Trophoblast cell (in vitro differentiated cells and primary cell): Measurements from ENCODE around the gene ZMYM4.

Experiments
- DNase-seq, 2 donors: peaks; one replicate each; pipeline ENCODE4 v3.0.0-alpha.2; 2016
- H2AFZ ChIP-seq: 2 replicates; pipeline ENCODE4 v1.6.1; 2013; ENCODE audit warnings: low read length, moderate library complexity, mild to moderate bottlenecking; ENCODE audit not compliant: insufficient read depth, poor library complexity
- H2AK5ac ChIP-seq: 2 replicates; pipeline ENCODE4 v1.6.1; 2013; ENCODE audit warnings: mild to moderate bottlenecking, low read length
- H2BK120ac ChIP-seq: 2 replicates; pipeline ENCODE4 v1.6.1; 2013; ENCODE audit warnings: low read length, mild to moderate bottlenecking, moderate library complexity; ENCODE audit not compliant: insufficient read depth, poor library complexity
- H2BK12ac ChIP-seq: 2 replicates; pipeline ENCODE4 v1.6.1; 2013; ENCODE audit warnings: mild to moderate bottlenecking, low read length, moderate library complexity
- H2BK5ac ChIP-seq: 2 replicates; pipeline ENCODE4 v1.6.1; 2013; ENCODE audit warnings: low read length, low read depth, moderate library complexity, mild to moderate bottlenecking; ENCODE audit not compliant: poor library complexity
- H3K14ac ChIP-seq: 2 replicates; pipeline ENCODE4 v1.6.1; 2013; ENCODE audit warnings: mild to moderate bottlenecking, low read length
- H3K18ac ChIP-seq: 2 replicates; pipeline ENCODE4 v1.6.1; 2013; ENCODE audit warnings: mild to moderate bottlenecking, low read length
- H3K23ac ChIP-seq: 2 replicates; pipeline ENCODE4 v1.6.1; 2013; ENCODE audit warnings: low read length
- H3K27ac ChIP-seq: 2 replicates; pipeline ENCODE4 v1.5.1; 2013; ENCODE audit warnings: low read depth, mild to moderate bottlenecking, inconsistent platforms, low read length, moderate library complexity
- H3K27me3 ChIP-seq: 2 replicates; pipeline ENCODE4 v1.6.1; 2013; ENCODE audit warnings: inconsistent platforms, mild to moderate bottlenecking, low read length, moderate library complexity; ENCODE audit not compliant: insufficient read depth
- H3K36me3 ChIP-seq, 2 experiments: 1 replicate in 1 of 2; 2 replicates in 1 of 2; pipeline ENCODE4 v1.6.1; 2013; ENCODE audit warnings: low read length in 2 of 2, mild to moderate bottlenecking in 2 of 2, moderate library complexity in 1 of 2; ENCODE audit not compliant: insufficient read depth in 2 of 2, control insufficient read depth in 1 of 2
- H3K4ac ChIP-seq: 2 replicates; pipeline ENCODE4 v1.6.1; 2013; ENCODE audit warnings: low read depth, mild to moderate bottlenecking, low read length, moderate library complexity
- H3K4me1 ChIP-seq, 2 experiments: 1 replicate in 1 of 2; 2 replicates in 1 of 2; pipeline ENCODE4 v1.6.1; 2013; ENCODE audit warnings: low read length in 2 of 2, mild to moderate bottlenecking in 2 of 2, moderate library complexity in 1 of 2; ENCODE audit not compliant: insufficient read depth in 2 of 2, control insufficient read depth in 1 of 2
- H3K4me2 ChIP-seq: 2 replicates; pipeline ENCODE4 v1.6.1; 2013; ENCODE audit warnings: inconsistent platforms, mild to moderate bottlenecking, low read length, moderate library complexity
- H3K4me3 ChIP-seq: 2 replicates; pipeline ENCODE4 v1.5.1; 2013; ENCODE audit warnings: mild to moderate bottlenecking, low read depth, low read length, inconsistent platforms
- H3K79me1 ChIP-seq: one replicate; pipeline ENCODE4 v1.6.1; 2013; ENCODE audit warnings: low read length
- H3K79me2 ChIP-seq: 2 replicates; pipeline ENCODE4 v1.6.1; 2013; ENCODE audit warnings: low read length, mild to moderate bottlenecking; ENCODE audit not compliant: control insufficient read depth, insufficient read depth, poor library complexity
- H3K9ac ChIP-seq: 2 replicates; pipeline ENCODE4 v1.6.1; 2013; ENCODE audit warnings: mild to moderate bottlenecking, low read length
- H3K9me3 ChIP-seq: 2 replicates; pipeline ENCODE4 v1.6.1; 2013; ENCODE audit warnings: low read depth, mild to moderate bottlenecking, control low read depth, inconsistent platforms, low read length; ENCODE audit not compliant: insufficient read depth
- H4K12ac ChIP-seq: 2 replicates; pipeline ENCODE4 v1.6.1; 2013; ENCODE audit warnings: low read depth, mild to moderate bottlenecking, low read length, moderate library complexity
- H4K8ac ChIP-seq: 2 replicates; pipeline ENCODE4 v1.6.1; 2013; ENCODE audit warnings: low read depth, mild to moderate bottlenecking, low read length, moderate library complexity
- H4K91ac ChIP-seq: one replicate; pipeline ENCODE4 v1.6.1; 2013; ENCODE audit warnings: low read depth, mild to moderate bottlenecking, low read length, moderate library complexity
- WGBS: extraction: QIAGEN DNeasy Blood & Tissue Kit; methylation state at CpG from one replicate; pipeline ENCODE4 v1.1.7; 2013; ENCODE audit warnings: missing lambda C conversion rate; ENCODE audit not compliant: insufficient read length, insufficient coverage; ENCODE audit errors: extremely low coverage; 5-methylcytosine and 5-hydroxymethylcytosine counted together

Gene ZMYM4

DNA sequence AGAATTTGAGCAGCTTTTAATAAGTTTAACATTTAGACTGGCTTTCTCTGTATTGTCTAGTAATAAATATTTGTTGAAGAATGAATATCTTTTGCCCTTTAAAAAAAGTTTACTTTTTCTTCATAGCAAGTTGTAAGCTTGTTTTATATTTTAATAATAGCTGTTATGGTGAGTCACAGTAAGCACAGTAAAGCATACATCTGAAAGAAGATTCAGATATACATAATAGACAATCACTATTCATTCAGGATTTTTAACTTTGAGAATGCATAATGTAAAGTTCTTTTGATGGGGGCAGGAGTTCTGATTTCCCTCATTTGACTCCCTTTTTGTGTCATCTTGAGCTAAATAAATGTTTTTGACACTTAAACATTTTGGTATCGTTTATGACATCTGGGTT is 66.0 kb downstream of the ZMYM4 start:
- Histone ChIP-seq H4K91ac (no peak overlapping the region), H3K36me3 (peaks cover 0 to 5% of the 10 kb centered on the region in 2 experiments), H3K4ac (no peak overlapping the region), H2BK120ac (no peak overlapping the region), H3K79me2 (no peaks in the 10 kb centered on the region), H3K27ac (no peak overlapping the region), H2AK5ac (no peak overlapping the region), H3K9ac (no peak overlapping the region), H4K8ac (no peak overlapping the region), H2BK12ac (no peak overlapping the region), H4K12ac (no peak overlapping the region), H3K27me3 (no peaks in the 10 kb centered on the region), H3K9me3 (no peaks in the 10 kb centered on the region), H3K4me1 (no peaks in the 10 kb centered on the region), H3K79me1 (no peaks in the 10 kb centered on the region), H3K4me3 (no peak overlapping the region), H2AFZ (no peak overlapping the region), H2BK5ac (no peak overlapping the region), H3K14ac (no peak overlapping the region), H3K4me2 (no peak overlapping the region), H3K23ac (no peak overlapping the region), H3K18ac (no peak overlapping the region)
- DNase-seq: no peak
- WGBS: no CpG with 5 or more reads among the region's 1 CpG

DNA sequence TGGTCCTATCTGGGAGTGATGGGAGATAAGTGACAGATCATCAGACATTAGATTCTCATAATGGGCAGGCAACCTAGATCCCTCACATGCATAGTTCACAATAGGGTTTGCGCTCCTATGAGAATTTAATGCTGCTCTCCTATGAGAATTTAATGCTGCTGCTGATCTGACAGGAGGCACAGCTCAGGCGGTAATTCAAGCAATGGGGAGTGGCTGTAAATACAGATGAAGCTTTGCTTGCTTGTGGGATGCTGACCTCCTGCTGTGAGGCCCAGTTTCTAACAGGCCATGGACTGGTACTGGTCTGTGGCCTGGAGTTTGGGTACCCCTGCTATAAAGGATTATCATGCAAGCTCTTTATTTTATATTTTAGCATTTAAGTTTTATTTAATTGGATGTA is 72.0 kb downstream of the ZMYM4 start:
- peaks cover 0 to 4% of the 10 kb centered on the region in 2 experiments for H3K36me3 ChIP-seq
- H3K18ac ChIP-seq: no peak overlapping the region
- no peak overlapping the region for H3K4me2 ChIP-seq
- H4K12ac ChIP-seq: no peak overlapping the region
- no peak overlapping the region for H3K4me3 ChIP-seq
- H4K91ac ChIP-seq: no peak overlapping the region
- peaks cover 3% of the 10 kb centered on the region for H3K79me2 ChIP-seq
- no peaks in the 10 kb centered on the region for H3K79me1 ChIP-seq
- H3K27me3 ChIP-seq: no peaks in the 10 kb centered on the region
- H3K9me3 ChIP-seq: no peaks in the 10 kb centered on the region
- H2BK12ac ChIP-seq: no peak overlapping the region
- H3K9ac ChIP-seq: no peak overlapping the region
- no peak overlapping the region for H2BK5ac ChIP-seq
- no peak overlapping the region for H2AFZ ChIP-seq
- no peak overlapping the region for H3K14ac ChIP-seq
- no CpG with 5 or more reads among the region's 2 CpGs for WGBS
- no peak overlapping the region for H3K4ac ChIP-seq
- H3K23ac ChIP-seq: peak overlapping the region; percentile 92
- no peak for DNase-seq
- H3K4me1 ChIP-seq: no peaks in the 10 kb centered on the region
- H2AK5ac ChIP-seq: no peak overlapping the region
- H4K8ac ChIP-seq: no peak overlapping the region
- no peak overlapping the region for H2BK120ac ChIP-seq
- H3K27ac ChIP-seq: no peak overlapping the region

DNA sequence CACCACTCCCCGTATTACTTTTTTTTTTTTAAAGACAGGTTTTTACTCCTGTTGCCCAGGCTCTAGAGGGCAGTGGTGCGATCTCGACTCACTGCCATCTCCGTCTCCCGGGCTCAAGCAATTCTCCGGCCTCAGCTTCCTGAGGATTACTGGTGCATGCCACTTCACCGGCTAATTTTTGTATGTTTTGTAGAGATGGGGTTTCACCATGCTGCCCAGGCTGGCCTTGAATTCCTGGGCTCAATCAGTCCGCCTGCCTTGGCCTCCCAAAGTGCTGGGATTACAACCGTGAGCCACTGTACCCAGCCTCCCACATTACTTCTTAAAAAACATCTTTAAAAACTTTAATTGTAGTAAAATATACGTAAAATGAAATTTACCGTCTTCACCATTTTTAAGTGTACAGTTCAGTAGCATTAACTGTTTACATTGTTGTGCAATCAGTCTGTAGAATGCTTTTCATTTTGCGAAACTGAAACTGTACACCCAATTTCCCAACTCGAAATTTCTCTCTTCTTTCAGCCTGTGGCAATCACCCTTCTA is 77.0 kb downstream of the ZMYM4 start:
- no peak overlapping the region for H3K27ac ChIP-seq
- H3K36me3 ChIP-seq: no peaks in the 10 kb centered on the region
- no peaks in the 10 kb centered on the region for H3K27me3 ChIP-seq
- H3K4me1 ChIP-seq: no peaks in the 10 kb centered on the region
- H2BK5ac ChIP-seq: no peak overlapping the region
- no peaks in the 10 kb centered on the region for H3K79me1 ChIP-seq
- no peak overlapping the region for H2BK12ac ChIP-seq
- no peaks in the 10 kb centered on the region for H3K9me3 ChIP-seq
- no CpG with 5 or more reads among the region's 13 CpGs for WGBS
- no peak overlapping the region for H2AK5ac ChIP-seq
- no peak overlapping the region for H2BK120ac ChIP-seq
- H3K79me2 ChIP-seq: peaks cover 2% of the 10 kb centered on the region
- no peak overlapping the region for H3K9ac ChIP-seq
- no peak overlapping the region for H3K4me2 ChIP-seq
- no peak overlapping the region for H4K12ac ChIP-seq
- H3K14ac ChIP-seq: no peak overlapping the region
- H2AFZ ChIP-seq: no peak overlapping the region
- H4K91ac ChIP-seq: no peak overlapping the region
- peak; percentile 18 to 53 for DNase-seq
- no peak overlapping the region for H3K23ac ChIP-seq
- no peak overlapping the region for H3K18ac ChIP-seq
- no peak overlapping the region for H3K4ac ChIP-seq
- H4K8ac ChIP-seq: no peak overlapping the region
- H3K4me3 ChIP-seq: no peak overlapping the region

DNA sequence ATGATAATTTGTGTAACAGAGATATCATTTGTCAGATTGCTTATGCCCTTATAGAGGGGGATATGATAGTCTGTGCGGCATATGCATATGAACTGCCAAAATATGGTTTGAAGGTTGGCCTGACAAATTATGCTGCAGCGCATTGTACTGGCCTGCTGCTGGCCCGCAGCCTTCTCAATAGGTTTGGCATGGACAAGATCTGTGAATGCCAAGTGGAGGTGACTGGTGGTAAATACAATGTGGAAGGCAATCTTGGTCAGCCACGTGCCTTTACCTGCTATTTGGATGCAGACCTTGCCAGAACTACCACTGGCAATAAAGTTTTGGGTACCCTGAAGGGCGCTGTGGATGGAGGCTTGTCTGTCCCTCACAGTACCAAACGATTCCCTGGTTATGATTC is 82.4 kb downstream of the ZMYM4 start:
- H2BK5ac ChIP-seq: no peak overlapping the region
- H2BK12ac ChIP-seq: no peak overlapping the region
- no peak overlapping the region for H3K14ac ChIP-seq
- no peaks in the 10 kb centered on the region for H3K79me2 ChIP-seq
- H3K23ac ChIP-seq: no peak overlapping the region
- no peaks in the 10 kb centered on the region for H3K27me3 ChIP-seq
- no peak overlapping the region for H3K4me2 ChIP-seq
- no peak overlapping the region for H4K12ac ChIP-seq
- H3K4me3 ChIP-seq: no peak overlapping the region
- no peak for DNase-seq
- no peak overlapping the region for H2AK5ac ChIP-seq
- H3K27ac ChIP-seq: no peak overlapping the region
- H2AFZ ChIP-seq: no peak overlapping the region
- no CpG with 5 or more reads among the region's 6 CpGs for WGBS
- no peaks in the 10 kb centered on the region for H3K9me3 ChIP-seq
- no peak overlapping the region for H4K8ac ChIP-seq
- no peaks in the 10 kb centered on the region for H3K36me3 ChIP-seq
- H4K91ac ChIP-seq: no peak overlapping the region
- H3K4me1 ChIP-seq: no peaks in the 10 kb centered on the region
- no peak overlapping the region for H3K9ac ChIP-seq
- H3K79me1 ChIP-seq: no peaks in the 10 kb centered on the region
- no peak overlapping the region for H2BK120ac ChIP-seq
- H3K18ac ChIP-seq: no peak overlapping the region
- no peak overlapping the region for H3K4ac ChIP-seq
